Measurements from ENCODE around the gene ADGRG6. TPM values are rescaled to one million over a fixed set of nuclear protein-coding genes. Genes with fewer than 3 reads are reported as not detected.

The ADGRG6 gene
- total RNA-seq, 1 experiment from 2014 or later, result 0.49 TPM

DNA sequence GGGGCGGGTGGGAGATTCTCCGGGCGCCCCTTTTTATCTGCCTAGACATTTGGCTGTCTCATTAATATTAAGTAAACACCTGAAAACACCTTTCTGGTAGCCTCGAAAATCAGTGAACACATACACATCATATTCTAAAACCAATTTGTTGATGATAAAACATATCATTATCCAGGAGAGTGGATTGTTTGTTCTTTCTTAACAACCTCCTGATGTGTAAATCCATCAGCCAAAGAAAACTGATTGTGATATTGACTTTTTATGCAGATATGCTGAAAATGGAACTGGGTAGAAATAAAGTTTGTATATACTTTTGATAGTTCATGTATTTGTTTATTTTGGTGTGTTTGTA, 75.7 kb downstream of the ADGRG6 start:
- H3K9me3 ChIP-seq (ENCODE audit: low read depth, low read length, poor library complexity, severe bottlenecking), result no peaks in the 10 kb centered on the region
- ChIA-PET POLR2A (ENCODE audit: low non-redundant PET) (no interaction called here), CTCF (no interaction called here)
- H3K27me3 ChIP-seq (replicated peaks; ENCODE audit: insufficient read depth, low read depth, low read length, poor library complexity), result no peaks in the 10 kb centered on the region
- intact Hi-C loops (cut with micrococcal nuclease; ENCODE audit: unreplicated experiment), result no loop called here
- no peak for DNase-seq (ENCODE audit: low spot score)
- peaks cover 35% of the 10 kb centered on the region for H3K4me1 ChIP-seq (ENCODE audit: insufficient read depth, low read length, poor library complexity, severe bottlenecking)
- H3K27ac ChIP-seq (ENCODE audit: low read depth, low read length, poor library complexity, severe bottlenecking), result peak overlapping the region; percentile 77
- H3K36me3 ChIP-seq (ENCODE audit: insufficient read depth, low read length, poor library complexity, severe bottlenecking), result no peaks in the 10 kb centered on the region
- no peak for TF ChIP-seq EZH2 (IDR thresholded peaks at IDR 0.05; ENCODE audit: borderline replicate concordance, low read depth, low read length, poor library complexity, severe bottlenecking)
- TF ChIP-seq CTCF (conservative IDR thresholded peaks at IDR 0.05; ENCODE audit: low read depth, low read length), result no peak
- H3K4me3 ChIP-seq (ENCODE audit: low read depth, low read length, poor library complexity, severe bottlenecking), result no peak overlapping the region
- BruUV-seq (replicated peaks), result no TSS peak

DNA sequence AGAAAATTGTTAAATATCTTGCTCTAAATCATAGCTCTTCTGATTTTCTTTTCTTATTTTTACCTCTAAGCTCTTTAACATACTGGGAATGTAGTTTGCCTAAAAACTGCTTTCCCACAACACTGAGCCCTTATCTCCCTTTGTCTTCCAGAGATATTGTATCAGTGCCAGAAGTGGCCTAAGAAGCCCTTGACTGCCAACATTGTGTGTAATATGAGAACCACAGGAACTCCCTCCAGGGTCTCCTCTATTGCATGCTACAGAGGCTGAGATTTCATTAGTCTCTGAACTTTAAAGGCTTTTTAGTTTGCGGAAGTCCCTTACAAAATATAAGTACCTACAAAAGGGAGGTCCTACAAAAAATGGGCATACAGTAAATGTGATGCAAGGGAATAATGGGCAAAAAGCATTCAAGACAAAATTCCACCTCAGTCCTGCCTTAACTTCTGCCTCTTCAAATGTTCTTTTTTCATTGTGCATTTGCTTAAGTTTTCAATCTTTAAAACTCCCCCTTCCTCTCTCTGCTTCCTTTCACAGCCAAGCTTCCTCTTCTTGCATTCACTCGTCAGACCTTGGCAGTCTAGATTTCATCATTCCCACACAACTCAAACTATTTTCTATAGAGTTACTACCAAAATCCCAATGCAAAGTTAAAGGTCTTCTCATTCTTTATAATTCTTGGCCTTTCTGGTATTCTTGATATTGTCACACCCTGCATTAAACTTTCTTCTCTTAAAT, 76.5 kb downstream of the ADGRG6 start:
- no peaks in the 10 kb centered on the region for H3K9me3 ChIP-seq (ENCODE audit: low read depth, low read length, poor library complexity, severe bottlenecking)
- intact Hi-C loops (cut with micrococcal nuclease; ENCODE audit: unreplicated experiment), result no loop called here
- H3K27me3 ChIP-seq (replicated peaks; ENCODE audit: insufficient read depth, low read depth, low read length, poor library complexity), result no peaks in the 10 kb centered on the region
- no peaks in the 10 kb centered on the region for H3K36me3 ChIP-seq (ENCODE audit: insufficient read depth, low read length, poor library complexity, severe bottlenecking)
- peaks cover 35% of the 10 kb centered on the region for H3K4me1 ChIP-seq (ENCODE audit: insufficient read depth, low read length, poor library complexity, severe bottlenecking)
- no TSS peak for BruUV-seq (replicated peaks)
- ChIA-PET POLR2A (ENCODE audit: low non-redundant PET) (no interaction called here), CTCF (no interaction called here)
- no peak overlapping the region for H3K4me3 ChIP-seq (ENCODE audit: low read depth, low read length, poor library complexity, severe bottlenecking)
- H3K27ac ChIP-seq (ENCODE audit: low read depth, low read length, poor library complexity, severe bottlenecking), result peak overlapping the region; percentile 77
- DNase-seq (ENCODE audit: low spot score), result peak; percentile 95
- TF ChIP-seq CTCF (conservative IDR thresholded peaks at IDR 0.05; ENCODE audit: low read depth, low read length) (no peak), EZH2 (IDR thresholded peaks at IDR 0.05; ENCODE audit: borderline replicate concordance, low read depth, low read length, poor library complexity, severe bottlenecking) (no peak)

- no peaks in the 10 kb centered on the region for H3K9me3 ChIP-seq (ENCODE audit: low read depth, low read length, poor library complexity, severe bottlenecking)
- no peak for DNase-seq (ENCODE audit: low spot score)
- no peaks in the 10 kb centered on the region for H3K27me3 ChIP-seq (replicated peaks; ENCODE audit: insufficient read depth, low read depth, low read length, poor library complexity)
- H3K4me1 ChIP-seq (ENCODE audit: insufficient read depth, low read length, poor library complexity, severe bottlenecking), result peaks cover 27% of the 10 kb centered on the region
- CTCF ChIA-PET, result no interaction called here
- TF ChIP-seq CTCF (conservative IDR thresholded peaks at IDR 0.05; ENCODE audit: low read depth, low read length) (no peak), EZH2 (IDR thresholded peaks at IDR 0.05; ENCODE audit: borderline replicate concordance, low read depth, low read length, poor library complexity, severe bottlenecking) (no peak)
- no peak overlapping the region for H3K4me3 ChIP-seq (ENCODE audit: low read depth, low read length, poor library complexity, severe bottlenecking)
- BruUV-seq (replicated peaks), result no TSS peak
- intact Hi-C loops (cut with micrococcal nuclease; ENCODE audit: unreplicated experiment), result loop anchor here (10.0 kb wide), 1 partner anchor 146 kb away; no protein-coding TSS in a partner anchor
- POLR2A ChIA-PET (ENCODE audit: low non-redundant PET), result no interaction called here
- no peak overlapping the region for H3K27ac ChIP-seq (ENCODE audit: low read depth, low read length, poor library complexity, severe bottlenecking)
- H3K36me3 ChIP-seq (ENCODE audit: insufficient read depth, low read length, poor library complexity, severe bottlenecking), result no peaks in the 10 kb centered on the region
These were observed 78.8 kb downstream of the ADGRG6 start for GRCh38 chr6:142380626-142381025.

All from A673 (cell line).